ENCODE data around the gene ZFYVE16. TPM values are rescaled to one million over a fixed set of nuclear protein-coding genes. Genes with fewer than 3 reads are reported as not detected.
A peak's percentile ranks its signal among the peaks of the same experiment; 100 is the strongest.

The ZFYVE16 gene
- total and polyA plus RNA-seq, 2 of the 13 experiments (the other 11 are each of a cell fraction or from before 2014, with no cell fraction given), result 9.3 to 33.3 TPM

GRCh38 chr5:80407735-80408483 lies at the start of gene ZFYVE16 (continued):
- TF ChIP-seq NR3C1 (CRISPR knock-in tag; IDR thresholded peaks at IDR 0.05) (no peak), ARNT (IDR thresholded peaks at IDR 0.05) (no peak), FLYWCH1 (CRISPR knock-in tag; IDR thresholded peaks at IDR 0.05) (0 out of 2 replicates have a peak, but pooled peaks have one; percentile 49), ZBTB7A (CRISPR knock-in tag; IDR thresholded peaks at IDR 0.05) (no peak), ZNF883 (CRISPR knock-in tag; IDR thresholded peaks at IDR 0.05; ENCODE audit: not compliant biosample characterization) (peak; percentile 84), ZNF597 (CRISPR knock-in tag; IDR thresholded peaks at IDR 0.05) (no peak), ZNF766 (CRISPR knock-in tag; IDR thresholded peaks at IDR 0.05; ENCODE audit: borderline replicate concordance) (peak; percentile 23; the same call in 1 of the 2 replicates), JUN (CRISPR knock-in tag; IDR thresholded peaks at IDR 0.05) (no peak), ZNF274 (CRISPR knock-in tag; IDR thresholded peaks at IDR 0.05) (peak; percentile 30; the same call in 1 of the 2 replicates), MTF1 (CRISPR knock-in tag; IDR thresholded peaks at IDR 0.05) (no peak), ZNF337 (CRISPR knock-in tag; IDR thresholded peaks at IDR 0.05; ENCODE audit: borderline replicate concordance, low read depth) (no peak), ZFY (CRISPR knock-in tag; IDR thresholded peaks at IDR 0.05) (peak; percentile 88; the same call in 1 of the 2 replicates), NFKBIZ (CRISPR knock-in tag; IDR thresholded peaks at IDR 0.05) (no peak), MIER2 (CRISPR knock-in tag; IDR thresholded peaks at IDR 0.05) (no peak), ZNF143 (CRISPR knock-in tag; IDR thresholded peaks at IDR 0.05) (no peak), ZNF577 (CRISPR knock-in tag; IDR thresholded peaks at IDR 0.05; ENCODE audit: borderline replicate concordance, low read depth) (no peak), IRF2 (CRISPR knock-in tag; IDR thresholded peaks at IDR 0.05) (peak; percentile 19), XRCC5 (optimal IDR thresholded peaks at IDR 0.05; ENCODE audit: low read length) (no peak), ZNF619 (CRISPR knock-in tag; IDR thresholded peaks at IDR 0.05) (no peak; the same call in none of the 2 replicates), HOXA5 (CRISPR knock-in tag; IDR thresholded peaks at IDR 0.05) (peak; percentile 57), CEBPB (IDR thresholded peaks at IDR 0.05; ENCODE audit: borderline replicate concordance, low read depth, low read length) (no peak), REXO4 (CRISPR knock-in tag; IDR thresholded peaks at IDR 0.05; ENCODE audit: borderline replicate concordance) (no peak), KMT2A (CRISPR knock-in tag; IDR thresholded peaks at IDR 0.05) (no peak; the same call in 1 of the 2 replicates)
- TF ChIP-seq, protein P1, sequence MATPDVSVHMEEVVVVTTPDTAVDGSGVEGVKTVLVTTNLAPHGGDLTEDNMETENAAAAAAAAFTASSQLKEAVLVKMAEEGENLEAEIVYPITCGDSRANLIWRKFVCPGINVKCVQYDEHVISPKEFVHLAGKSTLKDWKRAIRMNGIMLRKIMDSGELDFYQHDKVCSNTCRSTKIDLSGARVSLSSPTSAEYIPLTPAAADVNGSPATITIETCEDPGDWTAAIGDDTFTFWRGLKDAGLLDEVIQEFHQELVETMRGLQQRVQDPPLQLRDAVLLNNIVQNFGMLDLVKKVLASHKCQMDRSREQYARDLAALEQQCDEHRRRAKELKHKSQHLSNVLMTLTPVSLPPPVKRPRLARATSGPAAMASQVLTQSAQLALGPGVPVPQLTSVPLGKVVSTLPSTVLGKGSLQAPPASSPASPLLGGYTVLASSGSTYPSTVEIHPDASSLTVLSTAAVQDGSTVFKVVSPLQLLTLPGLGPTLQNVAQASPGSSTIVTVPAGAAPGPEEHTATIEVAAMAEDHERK (CRISPR knock-in tag; IDR thresholded peaks at IDR 0.05; ENCODE audit: low read depth), result no peak
- TF ChIP-seq, protein P2, sequence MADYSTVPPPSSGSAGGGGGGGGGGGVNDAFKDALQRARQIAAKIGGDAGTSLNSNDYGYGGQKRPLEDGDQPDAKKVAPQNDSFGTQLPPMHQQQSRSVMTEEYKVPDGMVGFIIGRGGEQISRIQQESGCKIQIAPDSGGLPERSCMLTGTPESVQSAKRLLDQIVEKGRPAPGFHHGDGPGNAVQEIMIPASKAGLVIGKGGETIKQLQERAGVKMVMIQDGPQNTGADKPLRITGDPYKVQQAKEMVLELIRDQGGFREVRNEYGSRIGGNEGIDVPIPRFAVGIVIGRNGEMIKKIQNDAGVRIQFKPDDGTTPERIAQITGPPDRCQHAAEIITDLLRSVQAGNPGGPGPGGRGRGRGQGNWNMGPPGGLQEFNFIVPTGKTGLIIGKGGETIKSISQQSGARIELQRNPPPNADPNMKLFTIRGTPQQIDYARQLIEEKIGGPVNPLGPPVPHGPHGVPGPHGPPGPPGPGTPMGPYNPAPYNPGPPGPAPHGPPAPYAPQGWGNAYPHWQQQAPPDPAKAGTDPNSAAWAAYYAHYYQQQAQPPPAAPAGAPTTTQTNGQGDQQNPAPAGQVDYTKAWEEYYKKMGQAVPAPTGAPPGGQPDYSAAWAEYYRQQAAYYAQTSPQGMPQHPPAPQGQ (CRISPR knock-in tag; IDR thresholded peaks at IDR 0.05; ENCODE audit: borderline replicate concordance), result no peak
- TF ChIP-seq, protein P3, sequence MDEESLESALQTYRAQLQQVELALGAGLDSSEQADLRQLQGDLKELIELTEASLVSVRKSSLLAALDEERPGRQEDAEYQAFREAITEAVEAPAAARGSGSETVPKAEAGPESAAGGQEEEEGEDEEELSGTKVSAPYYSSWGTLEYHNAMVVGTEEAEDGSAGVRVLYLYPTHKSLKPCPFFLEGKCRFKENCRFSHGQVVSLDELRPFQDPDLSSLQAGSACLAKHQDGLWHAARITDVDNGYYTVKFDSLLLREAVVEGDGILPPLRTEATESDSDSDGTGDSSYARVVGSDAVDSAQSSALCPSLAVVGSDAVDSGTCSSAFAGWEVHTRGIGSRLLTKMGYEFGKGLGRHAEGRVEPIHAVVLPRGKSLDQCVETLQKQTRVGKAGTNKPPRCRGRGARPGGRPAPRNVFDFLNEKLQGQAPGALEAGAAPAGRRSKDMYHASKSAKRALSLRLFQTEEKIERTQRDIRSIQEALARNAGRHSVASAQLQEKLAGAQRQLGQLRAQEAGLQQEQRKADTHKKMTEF (CRISPR knock-in tag; IDR thresholded peaks at IDR 0.05), result peak; percentile 90
